Astrocyte (in vitro differentiated cells and primary cell): ENCODE results near the gene GPC2. TPM values are rescaled to one million over a fixed set of nuclear protein-coding genes. Genes with fewer than 3 reads are reported as not detected.

Experiments used
- DNase-seq: peaks from one replicate; pipeline ENCODE4 v3.0.0-alpha.2; 2010; ENCODE audit warnings: low read depth
- FAIRE-seq: peaks from 2 replicates; lab custom pipeline; 2011; peaks lifted over from hg19 to GRCh38; lab: Jason Lieb, UNC
- H2AFZ ChIP-seq: 2 replicates; pipeline ENCODE4 v1.6.0; 2012; ENCODE audit warnings: low read depth, low read length, inconsistent platforms
- H3K27ac ChIP-seq: 2 replicates; pipeline ENCODE4 v1.5.1; 2011; ENCODE audit warnings: low read depth, low read length, inconsistent platforms
- H3K27me3 ChIP-seq: 2 replicates; pipeline ENCODE4 v1.6.0; 2011; ENCODE audit warnings: low read length, inconsistent platforms; ENCODE audit not compliant: insufficient read depth
- H3K36me3 ChIP-seq: 2 replicates; pipeline ENCODE4 v1.5.1; 2011; ENCODE audit warnings: low read length, inconsistent platforms; ENCODE audit not compliant: insufficient read depth
- H3K4me1 ChIP-seq: 2 replicates; pipeline ENCODE4 v1.5.1; 2011; ENCODE audit warnings: low read length, inconsistent platforms; ENCODE audit not compliant: insufficient read depth
- H3K4me2 ChIP-seq: 2 replicates; pipeline ENCODE4 v1.6.0; 2012; ENCODE audit warnings: low read length, inconsistent platforms
- H3K4me3 ChIP-seq: 2 replicates; pipeline ENCODE4 v1.5.1; 2011; ENCODE audit warnings: low read depth, mild to moderate bottlenecking, low read length, inconsistent platforms; ENCODE audit not compliant: insufficient read depth
- H3K79me2 ChIP-seq: 2 replicates; pipeline ENCODE4 v1.6.0; 2012; ENCODE audit warnings: mild to moderate bottlenecking, low read length, inconsistent platforms; ENCODE audit not compliant: insufficient read depth
- H3K9ac ChIP-seq: 2 replicates; pipeline ENCODE4 v1.6.0; 2012; ENCODE audit warnings: mild to moderate bottlenecking, low read length, inconsistent platforms
- H3K9me3 ChIP-seq: 2 replicates; pipeline ENCODE4 v1.5.1; 2012; ENCODE audit warnings: low read depth, mild to moderate bottlenecking, low read length, inconsistent platforms; ENCODE audit not compliant: insufficient read depth
- H4K20me1 ChIP-seq: 2 replicates; pipeline ENCODE4 v1.6.0; 2012; ENCODE audit warnings: low read length, inconsistent platforms; ENCODE audit not compliant: insufficient read depth
- H3K27ac Mint-ChIP-seq: one replicate; pipeline ENCODE4 v1.8.0; 2021; ENCODE audit warnings: mild to moderate bottlenecking, mixed read lengths; ENCODE audit not compliant: unreplicated experiment
- H3K27me3 Mint-ChIP-seq: one replicate; pipeline ENCODE4 v1.8.0; 2021; ENCODE audit warnings: low read depth, mixed read lengths; ENCODE audit not compliant: unreplicated experiment
- H3K36me3 Mint-ChIP-seq: one replicate; pipeline ENCODE4 v1.8.0; 2021; ENCODE audit warnings: low read depth, mixed read lengths; ENCODE audit not compliant: unreplicated experiment
- H3K4me1 Mint-ChIP-seq: one replicate; pipeline ENCODE4 v1.8.0; 2021; ENCODE audit warnings: low read depth, mixed read lengths; ENCODE audit not compliant: unreplicated experiment
- H3K4me3 Mint-ChIP-seq: one replicate; pipeline ENCODE4 v1.8.0; 2021; ENCODE audit warnings: mild to moderate bottlenecking, moderate library complexity, mixed read lengths; ENCODE audit not compliant: unreplicated experiment
- H3K9me3 Mint-ChIP-seq: one replicate; pipeline ENCODE4 v1.8.0; 2021; ENCODE audit warnings: mild to moderate bottlenecking, mixed read lengths; ENCODE audit not compliant: unreplicated experiment
- EZH2 ChIP-seq: IDR thresholded peaks from 2 replicates; pipeline ENCODE4 v1.6.1; 2012; ENCODE audit warnings: mild to moderate bottlenecking, low read length, inconsistent platforms; ENCODE audit not compliant: insufficient read depth
- total RNA-seq: library from RNA; stranded (reverse); gene quantifications from 2 replicates; pipeline ENCODE4 v1.2.1, GENCODE V29; 2021
- TF ChIP-seq, protein P1 (sequence below): IDR thresholded peaks from 2 replicates; pipeline ENCODE4 v1.5.1; 2011; ENCODE audit warnings: low read depth, mild to moderate bottlenecking, inconsistent platforms, low read length, moderate library complexity; ENCODE audit not compliant: insufficient read depth

Gene GPC2
- total RNA-seq, 1 donor from 2014 or later, result 7.6 TPM

DNA sequence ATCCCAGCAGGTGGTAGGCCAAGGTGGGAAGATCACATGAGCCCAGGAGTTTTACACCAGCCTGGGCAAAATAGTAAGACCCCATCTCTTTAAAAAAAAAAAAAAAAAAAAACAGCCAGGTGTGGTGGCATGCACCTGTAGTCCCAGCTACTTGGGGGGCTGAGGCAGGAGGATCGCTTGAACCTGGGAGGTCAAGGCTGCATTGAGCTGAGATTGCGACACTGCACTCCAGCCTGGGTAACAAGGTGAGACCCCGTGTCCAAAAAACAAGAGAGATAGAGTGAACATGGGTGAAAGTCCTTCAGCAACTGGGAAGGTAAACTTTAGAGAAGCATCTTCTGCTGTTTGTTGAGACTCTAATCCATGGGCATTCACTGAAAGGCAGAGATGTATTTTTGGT lies 34.7 kb downstream of the GPC2 start:
- H3K9me3 Mint-ChIP-seq, result no peaks in the 10 kb centered on the region
- H3K4me1 Mint-ChIP-seq, result peaks cover 2% of the 10 kb centered on the region
- peaks cover 2% of the 10 kb centered on the region for H3K27me3 Mint-ChIP-seq
- no peaks in the 10 kb centered on the region for H3K27me3 ChIP-seq
- no peak overlapping the region for H3K4me2 ChIP-seq
- H3K27ac ChIP-seq, result no peak overlapping the region
- H4K20me1 ChIP-seq, result no peaks in the 10 kb centered on the region
- no peaks in the 10 kb centered on the region for H3K9me3 ChIP-seq
- H3K79me2 ChIP-seq, result no peaks in the 10 kb centered on the region
- no peaks in the 10 kb centered on the region for H3K36me3 ChIP-seq
- DNase-seq (no peak), FAIRE-seq (no peak)
- H3K36me3 Mint-ChIP-seq, result no peaks in the 10 kb centered on the region
- no peak overlapping the region for H2AFZ ChIP-seq
- TF ChIP-seq EZH2, result no peak
- TF ChIP-seq, protein P1, sequence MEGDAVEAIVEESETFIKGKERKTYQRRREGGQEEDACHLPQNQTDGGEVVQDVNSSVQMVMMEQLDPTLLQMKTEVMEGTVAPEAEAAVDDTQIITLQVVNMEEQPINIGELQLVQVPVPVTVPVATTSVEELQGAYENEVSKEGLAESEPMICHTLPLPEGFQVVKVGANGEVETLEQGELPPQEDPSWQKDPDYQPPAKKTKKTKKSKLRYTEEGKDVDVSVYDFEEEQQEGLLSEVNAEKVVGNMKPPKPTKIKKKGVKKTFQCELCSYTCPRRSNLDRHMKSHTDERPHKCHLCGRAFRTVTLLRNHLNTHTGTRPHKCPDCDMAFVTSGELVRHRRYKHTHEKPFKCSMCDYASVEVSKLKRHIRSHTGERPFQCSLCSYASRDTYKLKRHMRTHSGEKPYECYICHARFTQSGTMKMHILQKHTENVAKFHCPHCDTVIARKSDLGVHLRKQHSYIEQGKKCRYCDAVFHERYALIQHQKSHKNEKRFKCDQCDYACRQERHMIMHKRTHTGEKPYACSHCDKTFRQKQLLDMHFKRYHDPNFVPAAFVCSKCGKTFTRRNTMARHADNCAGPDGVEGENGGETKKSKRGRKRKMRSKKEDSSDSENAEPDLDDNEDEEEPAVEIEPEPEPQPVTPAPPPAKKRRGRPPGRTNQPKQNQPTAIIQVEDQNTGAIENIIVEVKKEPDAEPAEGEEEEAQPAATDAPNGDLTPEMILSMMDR, result no peak
- no peak overlapping the region for H3K27ac Mint-ChIP-seq
- H3K9ac ChIP-seq, result no peak overlapping the region
- H3K4me1 ChIP-seq, result no peaks in the 10 kb centered on the region
- H3K4me3 Mint-ChIP-seq, result no peak overlapping the region
- no peak overlapping the region for H3K4me3 ChIP-seq

- H3K27me3 Mint-ChIP-seq, result peaks cover 2% of the 10 kb centered on the region
- Histone ChIP-seq H3K4me3 (no peak overlapping the region), H3K27ac (no peak overlapping the region), H3K9me3 (no peaks in the 10 kb centered on the region), H3K79me2 (no peaks in the 10 kb centered on the region), H3K4me2 (no peak overlapping the region), H3K4me1 (no peaks in the 10 kb centered on the region), H3K36me3 (no peaks in the 10 kb centered on the region), H3K9ac (no peak overlapping the region), H4K20me1 (no peaks in the 10 kb centered on the region), H3K27me3 (no peaks in the 10 kb centered on the region), H2AFZ (no peak overlapping the region)
- FAIRE-seq, result no peak
- H3K9me3 Mint-ChIP-seq, result no peaks in the 10 kb centered on the region
- TF ChIP-seq EZH2, result no peak
- TF ChIP-seq, protein P1, result no peak
- no peaks in the 10 kb centered on the region for H3K36me3 Mint-ChIP-seq
- no peak for DNase-seq
- H3K27ac Mint-ChIP-seq, result no peak overlapping the region
- H3K4me1 Mint-ChIP-seq, result peaks cover 2% of the 10 kb centered on the region
- no peak overlapping the region for H3K4me3 Mint-ChIP-seq
These were observed 35.6 kb downstream of the GPC2 start for GRCh38 chr7:100141555-100141949.

- H3K9ac ChIP-seq, result no peak overlapping the region
- H4K20me1 ChIP-seq, result no peaks in the 10 kb centered on the region
- H3K9me3 ChIP-seq, result no peaks in the 10 kb centered on the region
- Mint-ChIP-seq H3K9me3 (no peaks in the 10 kb centered on the region), H3K4me1 (peaks cover 2% of the 10 kb centered on the region), H3K27ac (no peak overlapping the region), H3K4me3 (no peak overlapping the region), H3K36me3 (no peaks in the 10 kb centered on the region), H3K27me3 (peaks cover 9% of the 10 kb centered on the region)
- H3K4me1 ChIP-seq, result no peaks in the 10 kb centered on the region
- no peak overlapping the region for H3K4me3 ChIP-seq
- H3K36me3 ChIP-seq, result no peaks in the 10 kb centered on the region
- peaks cover 2% of the 10 kb centered on the region for H3K27me3 ChIP-seq
- TF ChIP-seq, protein P1, result no peak
- TF ChIP-seq EZH2, result no peak
- no peak overlapping the region for H3K27ac ChIP-seq
- H2AFZ ChIP-seq, result no peak overlapping the region
- FAIRE-seq (no peak), DNase-seq (no peak)
- H3K4me2 ChIP-seq, result no peak overlapping the region
- no peaks in the 10 kb centered on the region for H3K79me2 ChIP-seq
These were observed 39.1 kb downstream of the GPC2 start for GRCh38 chr7:100137851-100138760.
